Common myeloid progenitor, CD34-positive (primary cell): ENCODE results near the gene KRTAP3-3.

Experiments
- CTCF ChIA-PET: fragments of 350-600 bp; sonication (Branson Sonifier 250); formaldehyde crosslinking; loops from one replicate; lab custom pipeline; 2021; ENCODE audit warnings: antibody characterized with exemption; lab: Charles Lee
- POLR2A ChIA-PET: fragments of 350-600 bp; sonication (Branson Sonifier 250); formaldehyde crosslinking; loops from one replicate; lab custom pipeline; 2021; ENCODE audit warnings: antibody characterized with exemption; lab: Charles Lee
- DNase-seq, 3 donors: peaks; one replicate each; pipeline versions ENCODE4 v3.0.0 to v3.0.0-alpha.2; 2013
- H3K27ac ChIP-seq, 2 experiments: 1 replicate in 1 of 2; 2 replicates in 1 of 2; pipeline ENCODE4 v1.7.0; 2013; ENCODE audit warnings: inconsistent platforms in 2 of 2, low read length in 2 of 2, mild to moderate bottlenecking in 2 of 2, low read depth in 1 of 2, moderate library complexity in 1 of 2; ENCODE audit not compliant: severe bottlenecking in 2 of 2, insufficient read depth in 1 of 2, poor library complexity in 1 of 2
- H3K27me3 ChIP-seq, 5 experiments: replicated peaks in 2 of 5; 1 replicate in 3 of 5; 2 replicates in 2 of 5; pipeline versions ENCODE4 v1.6.1 to v1.7.0; 2013; ENCODE audit warnings: low read length in 4 of 5, mild to moderate bottlenecking in 2 of 5, moderate library complexity in 2 of 5, inconsistent platforms in 1 of 5; ENCODE audit not compliant: insufficient read depth in 5 of 5, control insufficient read depth in 4 of 5
- H3K36me3 ChIP-seq, 4 experiments: 1 replicate in 2 of 4; 2 replicates in 2 of 4; pipeline versions ENCODE4 v1.6.1 to v1.7.0; 2013; ENCODE audit warnings: low read length in 3 of 4, control low read depth in 1 of 4, mild to moderate bottlenecking in 1 of 4; ENCODE audit not compliant: control insufficient read depth in 4 of 4, insufficient read depth in 4 of 4
- H3K4me1 ChIP-seq, 4 experiments: 1 replicate in 3 of 4; 2 replicates in 1 of 4; pipeline versions ENCODE4 v1.6.1 to v1.7.1; 2013; ENCODE audit warnings: low read length in 3 of 4, mild to moderate bottlenecking in 3 of 4, control low read depth in 1 of 4, inconsistent platforms in 1 of 4, moderate library complexity in 1 of 4; ENCODE audit not compliant: control insufficient read depth in 4 of 4, insufficient read depth in 4 of 4; ENCODE audit errors: control extremely low read depth in 1 of 4
- H3K4me3 ChIP-seq, 7 experiments: 1 replicate in 4 of 7; 2 replicates in 3 of 7; pipeline versions ENCODE4 v1.5.1 to v1.7.0; 2013; ENCODE audit warnings: mild to moderate bottlenecking in 7 of 7, low read length in 6 of 7, moderate library complexity in 6 of 7, inconsistent platforms in 2 of 7, low read depth in 2 of 7, control low read depth in 1 of 7; ENCODE audit not compliant: insufficient read depth in 4 of 7, control insufficient read depth in 1 of 7; ENCODE audit errors: extremely low read depth in 1 of 7
- H3K9me3 ChIP-seq, 5 experiments: 1 replicate in 4 of 5; 2 replicates in 1 of 5; pipeline versions ENCODE4 v1.6.1 to v1.7.1; 2013; ENCODE audit warnings: low read length in 4 of 5, mild to moderate bottlenecking in 2 of 5, inconsistent platforms in 1 of 5, low read depth in 1 of 5, moderate library complexity in 1 of 5; ENCODE audit not compliant: control insufficient read depth in 4 of 5, insufficient read depth in 2 of 5; ENCODE audit errors: control extremely low read depth in 1 of 5
- WGBS: methylation state at CpG from one replicate; pipeline ENCODE4 v1.1.5; 2013; ENCODE audit not compliant: insufficient coverage; 5-methylcytosine and 5-hydroxymethylcytosine counted together

The KRTAP3-3 gene

GRCh38 chr17:40962059-40962561 is 31.9 kb downstream of the KRTAP3-3 start:
- CTCF ChIA-PET: interaction anchor here (0.9 to 1.1 kb wide), 2 partner anchors 30 to 33 kb away, joined by 3 to 4 read pairs; no protein-coding TSS in a partner anchor
- Histone ChIP-seq H3K27ac (no peak overlapping the region), H3K4me1 (peaks cover 0 to 1% (median 0%) of the 10 kb centered on the region in 4 experiments), H3K36me3 (no peaks in the 10 kb centered on the region), H3K4me3 (no peak overlapping the region), H3K9me3 (no peaks in the 10 kb centered on the region), H3K27me3 (peaks cover 0 to 3% (median 0%) of the 10 kb centered on the region in 5 experiments)
- POLR2A ChIA-PET: no interaction called here
- WGBS: 77% methylated on average over 4 of the region's 4 CpGs
- no peak for DNase-seq

DNA sequence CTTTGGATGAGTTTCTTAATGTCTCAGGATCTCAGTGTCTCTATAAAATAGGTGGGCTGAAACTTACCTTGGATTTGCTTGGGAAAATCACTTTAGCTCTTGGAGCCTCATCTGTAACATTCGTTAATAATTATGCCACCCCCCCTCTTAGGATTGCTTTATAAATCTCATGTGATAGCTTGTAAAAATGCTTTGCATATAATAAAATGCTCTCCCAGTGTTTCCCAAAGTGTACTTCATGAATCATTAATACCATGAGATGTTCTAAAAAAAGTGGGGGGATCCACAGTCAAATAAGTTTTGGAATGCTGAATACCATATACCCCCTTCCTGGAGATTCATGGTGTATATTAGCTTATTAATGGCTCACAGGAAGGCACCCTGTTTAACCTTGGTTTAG is 32.4 kb downstream of the KRTAP3-3 start:
- DNase-seq: no peak
- CTCF ChIA-PET: interaction anchor here (0.9 to 1.1 kb wide), 2 partner anchors 30 to 32 kb away, joined by 3 to 4 read pairs; no protein-coding TSS in a partner anchor

GRCh38 chr17:40960144-40960543 is 33.8 kb downstream of the KRTAP3-3 start:
- peaks cover 0 to 2% (median 0%) of the 10 kb centered on the region in 5 experiments for H3K27me3 ChIP-seq
- DNase-seq: no peak
- no peak overlapping the region for H3K4me3 ChIP-seq
- peaks cover 0 to 1% (median 0%) of the 10 kb centered on the region in 4 experiments for H3K4me1 ChIP-seq
- no peak overlapping the region for H3K27ac ChIP-seq
- WGBS: 97% methylated on average over 9 of the region's 10 CpGs
- CTCF ChIA-PET: no interaction called here
- no peaks in the 10 kb centered on the region for H3K36me3 ChIP-seq
- H3K9me3 ChIP-seq: no peaks in the 10 kb centered on the region
- POLR2A ChIA-PET: no interaction called here

More for the DNA sequence above, 32.4 kb downstream of the KRTAP3-3 start:
- H3K36me3 ChIP-seq: no peaks in the 10 kb centered on the region
- peaks cover 0 to 1% (median 0%) of the 10 kb centered on the region in 4 experiments for H3K4me1 ChIP-seq
- POLR2A ChIA-PET: no interaction called here
- WGBS: no CpG with 5 or more reads among the region's 1 CpG
- H3K9me3 ChIP-seq: no peaks in the 10 kb centered on the region
- no peak overlapping the region for H3K27ac ChIP-seq
- no peak overlapping the region for H3K4me3 ChIP-seq
- H3K27me3 ChIP-seq: peaks cover 0 to 3% (median 0%) of the 10 kb centered on the region in 5 experiments

GRCh38 chr17:40958086-40958953 is 35.6 kb downstream of the KRTAP3-3 start:
- DNase-seq: no peak
- H3K36me3 ChIP-seq: no peaks in the 10 kb centered on the region
- peaks cover 0 to 3% (median 0%) of the 10 kb centered on the region in 5 experiments for H3K27me3 ChIP-seq
- 88% methylated on average over 8 of the region's 12 CpGs for WGBS
- no peak overlapping the region for H3K27ac ChIP-seq
- peaks cover 0 to 1% (median 0%) of the 10 kb centered on the region in 4 experiments for H3K4me1 ChIP-seq
- H3K9me3 ChIP-seq: no peaks in the 10 kb centered on the region
- ChIA-PET POLR2A (no interaction called here), CTCF (interaction anchor here (0.6 to 1.1 kb wide), 3 partner anchors 15 to 363 kb away, joined by 3 read pairs; no protein-coding TSS in a partner anchor)
- no peak overlapping the region for H3K4me3 ChIP-seq

- H3K4me3 ChIP-seq: no peak overlapping the region
- POLR2A ChIA-PET: no interaction called here
- no peaks in the 10 kb centered on the region for H3K36me3 ChIP-seq
- no peaks in the 10 kb centered on the region for H3K9me3 ChIP-seq
- DNase-seq: no peak
- peaks cover 0 to 4% (median 2%) of the 10 kb centered on the region in 5 experiments for H3K27me3 ChIP-seq
- WGBS: 95% methylated on average over 3 of the region's 8 CpGs
- CTCF ChIA-PET: interaction anchor here (0.7 to 1.1 kb wide), 2 partner anchors 10 to 17 kb away, joined by 3 read pairs; no protein-coding TSS in a partner anchor
- no peaks in the 10 kb centered on the region for H3K4me1 ChIP-seq
- H3K27ac ChIP-seq: no peak overlapping the region
These were observed 37.3 kb downstream of the KRTAP3-3 start for GRCh38 chr17:40956401-40957254.

DNA sequence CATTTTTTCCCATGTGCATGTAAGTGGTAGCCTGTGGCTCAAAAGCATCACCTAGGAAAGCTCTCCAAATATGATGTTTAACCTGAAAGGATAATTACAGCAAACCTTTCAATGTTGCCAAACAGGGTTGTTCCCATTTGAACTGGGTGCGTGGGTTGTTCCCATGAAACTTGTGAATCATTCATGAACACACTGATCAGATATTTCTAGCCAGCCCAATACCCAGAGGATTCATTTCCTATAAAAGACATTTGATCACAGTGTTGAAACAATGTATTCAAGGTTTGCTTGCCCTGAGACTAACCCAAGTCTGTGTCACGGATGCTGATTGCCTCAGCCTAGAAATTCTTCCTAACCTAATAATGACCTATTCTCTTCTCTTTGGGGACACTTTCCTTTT is 40.1 kb downstream of the KRTAP3-3 start:
- CTCF ChIA-PET: no interaction called here
- DNase-seq: no peak
- no peak overlapping the region for H3K27ac ChIP-seq

More for the DNA sequence above, 40.1 kb downstream of the KRTAP3-3 start:
- Histone ChIP-seq H3K36me3 (no peaks in the 10 kb centered on the region), H3K4me1 (no peaks in the 10 kb centered on the region), H3K9me3 (no peaks in the 10 kb centered on the region), H3K4me3 (no peak overlapping the region), H3K27me3 (peaks cover 2 to 22% (median 3%) of the 10 kb centered on the region in 5 experiments)
- POLR2A ChIA-PET: no interaction called here
- 100% methylated on average over 2 of the region's 2 CpGs for WGBS
